Measurements from ENCODE around the gene AKAP7.
"Not testable (repeated sequence)": the region's sequence is repeated elsewhere in the genome, so short reads cannot be mapped to it uniquely, and the experiment has no call there.

The AKAP7 gene

DNA sequence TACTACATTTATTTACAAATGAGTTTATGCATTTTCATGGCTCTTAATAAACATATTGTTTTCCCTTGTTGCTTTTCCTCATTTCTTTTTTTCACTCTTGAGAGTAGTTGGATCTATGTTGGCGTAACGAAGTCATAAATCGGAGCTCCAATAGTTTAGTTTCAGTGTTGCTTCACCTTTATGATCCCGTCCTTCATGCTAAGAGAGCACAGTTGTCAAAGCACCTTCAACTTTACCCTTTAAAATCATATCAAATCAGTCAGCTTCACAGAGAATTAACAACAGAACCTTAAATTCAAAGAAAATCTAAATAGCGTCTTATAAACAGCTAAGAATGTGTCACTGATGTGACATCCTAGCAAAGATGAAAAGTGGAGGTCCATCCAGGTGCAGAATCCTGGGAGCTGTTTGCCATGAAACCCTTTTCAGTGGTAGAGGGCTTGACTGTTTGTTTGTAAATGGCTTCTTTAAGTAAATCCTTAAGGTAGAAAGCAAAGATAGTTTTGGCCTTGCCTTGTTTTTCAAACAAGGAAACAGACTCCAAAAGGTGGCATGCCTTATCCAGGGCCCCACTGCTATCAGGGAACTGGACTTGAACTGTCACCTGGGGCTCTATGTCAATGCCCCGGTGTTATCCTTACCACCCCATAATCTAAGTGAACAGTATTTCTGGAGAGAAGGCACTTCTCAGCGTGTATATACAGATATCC lies 148.4 kb downstream of the AKAP7 start:
- in situ Hi-C loops (cut with MboI; ENCODE audit: low sequenced_read_pairs) = no loop called here

DNA sequence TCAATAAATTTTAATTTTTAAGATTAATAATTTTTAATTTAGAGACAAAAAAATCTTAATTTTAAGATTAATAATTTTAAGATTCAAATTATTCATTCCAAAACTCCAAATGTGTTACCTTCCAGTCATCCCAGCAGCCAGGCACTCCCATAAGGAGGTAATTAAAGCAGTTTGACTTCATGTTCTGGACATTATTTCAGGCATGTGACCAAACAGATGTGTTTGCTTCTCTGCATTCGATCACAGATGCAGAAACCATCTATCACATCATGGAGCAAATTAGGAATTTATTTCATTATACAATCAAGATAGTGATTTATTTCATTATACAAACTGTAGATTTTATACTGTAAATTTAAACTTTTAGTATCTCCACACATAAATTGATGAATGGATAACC lies 150.3 kb downstream of the AKAP7 start:
- in situ Hi-C loops (cut with MboI; ENCODE audit: low sequenced_read_pairs) = no loop called here

DNA sequence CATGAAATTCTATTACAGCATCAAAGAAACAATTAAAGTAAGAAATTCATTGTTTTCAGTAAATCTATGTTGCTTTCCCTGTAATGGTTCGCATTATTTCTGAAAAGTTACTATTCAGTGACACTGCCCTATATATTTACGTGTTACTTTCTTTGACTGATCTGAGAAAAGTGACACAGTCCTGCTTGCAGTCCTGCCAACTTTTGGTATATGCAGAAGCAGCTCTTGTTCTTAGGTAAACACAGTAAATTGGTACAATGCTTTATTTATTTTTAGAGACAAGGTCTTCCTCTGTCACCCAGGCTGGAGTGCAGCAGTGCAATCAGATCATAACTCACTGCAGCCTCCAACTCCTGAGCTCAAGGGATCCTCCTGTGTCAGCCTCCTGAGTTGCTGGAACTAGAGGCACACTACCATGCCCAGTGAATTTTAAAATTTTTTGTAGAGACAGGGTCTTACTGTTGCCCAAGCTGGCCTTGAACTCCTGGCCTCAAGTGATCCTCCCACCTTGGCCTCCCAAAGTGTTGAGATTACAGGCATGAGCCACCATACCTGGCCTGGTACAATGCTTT lies 151.3 kb downstream of the AKAP7 start:
- in situ Hi-C loops (cut with MboI; ENCODE audit: low sequenced_read_pairs) = no loop called here

DNA sequence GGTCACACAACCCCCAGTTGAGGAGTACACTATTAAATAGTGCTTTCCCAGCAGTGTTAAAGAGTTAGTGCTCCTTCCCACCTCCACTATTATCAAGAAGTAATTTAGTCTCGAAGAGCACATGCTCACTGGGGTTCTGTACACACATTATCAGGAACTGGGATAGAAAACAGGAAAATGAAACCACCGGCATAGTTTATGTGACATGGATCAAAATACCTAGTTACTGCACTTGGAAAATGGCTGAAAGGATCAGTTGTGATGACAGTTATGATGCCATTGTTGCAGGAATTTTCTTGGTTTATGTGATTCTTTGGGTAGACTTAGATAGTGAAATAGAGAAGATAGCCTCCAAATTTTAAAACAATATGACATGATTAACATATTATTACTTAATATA lies 152.9 kb downstream of the AKAP7 start:
- in situ Hi-C loops (cut with MboI; ENCODE audit: low sequenced_read_pairs) = no loop called here

DNA sequence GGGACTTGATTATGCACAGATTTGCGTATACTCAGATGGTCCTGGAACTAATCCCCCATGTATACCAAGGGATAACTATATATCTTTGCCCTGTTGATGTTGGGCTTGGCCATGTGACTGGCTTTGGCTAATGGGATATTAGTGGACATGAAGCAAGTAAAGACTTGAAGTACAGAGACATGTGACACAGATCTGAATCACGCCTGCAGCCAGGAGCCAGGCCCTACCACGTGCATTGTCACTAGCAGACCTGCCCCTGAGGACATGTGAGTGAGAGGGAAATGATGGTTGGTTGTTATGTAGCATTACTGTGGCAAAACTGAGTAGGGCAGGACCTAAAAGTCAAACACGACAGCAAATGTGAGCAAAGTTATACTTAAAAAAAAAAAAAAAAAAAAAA lies 155.7 kb downstream of the AKAP7 start:
- in situ Hi-C loops (cut with MboI; ENCODE audit: low sequenced_read_pairs) = no loop called here

GRCh38 chr6:131292145-131292938 lies 157.1 kb downstream of the AKAP7 start:
- in situ Hi-C loops (cut with MboI; ENCODE audit: low sequenced_read_pairs) = no loop called here

GRCh38 chr6:131293472-131293911 lies 158.2 kb downstream of the AKAP7 start:
- in situ Hi-C loops (cut with MboI; ENCODE audit: low sequenced_read_pairs) = no loop called here

DNA sequence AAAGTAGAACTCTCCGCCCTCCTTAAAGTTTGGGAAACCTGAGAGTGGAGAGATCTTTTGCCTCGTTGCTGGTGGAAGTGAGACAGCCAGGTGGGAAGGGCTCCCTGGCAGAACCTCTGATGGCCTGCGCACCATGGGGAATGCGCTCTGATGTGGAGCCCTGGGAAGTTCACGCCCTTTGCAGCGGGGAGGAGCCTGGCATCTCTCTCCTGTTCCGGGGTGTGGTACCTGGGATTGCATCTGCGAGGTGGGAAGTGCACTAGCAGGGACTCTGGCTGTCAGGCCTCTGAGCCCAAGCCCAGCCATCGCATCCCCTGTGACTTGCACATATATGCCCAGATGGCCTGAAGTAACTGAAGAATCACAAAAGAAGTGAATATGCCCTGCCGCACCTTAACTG lies 159.8 kb downstream of the AKAP7 start:
- in situ Hi-C loops (cut with MboI; ENCODE audit: low sequenced_read_pairs) = no loop called here

- in situ Hi-C loops (cut with MboI; ENCODE audit: low sequenced_read_pairs) = not testable (repeated sequence)
Observed at GRCh38 chr6:131300826-131301225, 165.6 kb downstream of the AKAP7 start.

- in situ Hi-C loops (cut with MboI; ENCODE audit: low sequenced_read_pairs) = no loop called here
Observed at GRCh38 chr6:131303338-131303930, 168.2 kb downstream of the AKAP7 start.

DNA sequence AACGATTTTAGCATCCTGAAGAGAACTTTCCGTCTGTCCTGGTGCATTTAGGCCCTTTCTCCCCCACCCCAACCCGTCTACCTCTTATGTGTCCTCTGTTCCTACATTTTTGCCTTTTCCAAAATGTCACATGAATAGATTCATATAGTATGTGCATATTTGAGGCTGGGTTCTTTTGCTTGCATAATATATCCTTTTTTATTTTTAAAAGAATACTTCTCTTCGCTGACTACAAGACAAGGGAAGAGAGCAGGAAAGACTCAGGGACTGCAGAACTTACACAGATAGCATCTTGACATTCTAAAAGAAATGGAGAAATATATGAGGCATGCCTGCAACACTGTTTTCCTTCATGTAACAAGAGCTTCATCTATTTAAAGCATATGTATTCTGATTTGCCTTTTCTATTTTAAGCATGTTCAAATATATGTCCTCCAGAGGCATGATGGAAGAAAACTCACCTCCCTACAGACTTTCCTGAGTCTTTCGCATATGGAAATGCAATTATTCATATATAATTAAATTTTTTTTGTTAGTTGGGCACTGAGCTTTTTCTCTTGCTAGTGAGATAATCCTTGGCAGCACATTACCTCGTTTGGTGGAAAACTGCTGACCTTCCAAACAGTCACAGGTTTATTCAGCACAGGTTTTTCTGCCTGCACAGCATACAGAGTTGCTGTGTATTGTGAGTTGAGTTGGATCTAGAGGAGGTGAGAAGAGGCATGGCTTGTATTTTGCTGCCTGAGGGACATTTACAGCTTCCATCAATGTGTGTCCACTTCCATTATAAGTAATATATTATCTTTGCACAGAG lies 170.0 kb downstream of the AKAP7 start:
- in situ Hi-C loops (cut with MboI; ENCODE audit: low sequenced_read_pairs) = no loop called here

- in situ Hi-C loops (cut with MboI; ENCODE audit: low sequenced_read_pairs) = no loop called here
Observed at GRCh38 chr6:131309437-131309836, 174.2 kb downstream of the AKAP7 start.

GRCh38 chr6:131314838-131315237 lies 179.6 kb downstream of the AKAP7 start:
- in situ Hi-C loops (cut with MboI; ENCODE audit: low sequenced_read_pairs) = no loop called here

DNA sequence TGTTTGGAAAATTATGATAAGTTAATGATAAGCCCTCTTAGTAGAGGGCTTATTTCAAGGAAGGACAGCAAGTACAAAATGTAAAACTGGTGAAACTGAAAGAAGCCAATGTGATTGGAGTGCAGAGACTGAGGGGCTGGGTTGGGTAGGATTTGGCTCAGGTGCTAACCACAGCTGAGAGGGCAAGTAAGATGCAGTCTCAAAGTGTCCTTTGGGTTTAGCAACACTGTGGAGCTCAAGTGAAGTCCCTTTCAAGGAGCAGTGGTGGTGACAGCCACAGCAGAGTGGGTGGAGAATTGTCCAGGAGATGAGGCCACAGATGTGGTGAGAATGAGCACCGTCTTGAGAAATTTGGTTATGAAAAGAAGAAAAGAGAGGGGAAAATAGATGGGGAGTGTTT lies 181.4 kb downstream of the AKAP7 start:
- in situ Hi-C loops (cut with MboI; ENCODE audit: low sequenced_read_pairs) = no loop called here

DNA sequence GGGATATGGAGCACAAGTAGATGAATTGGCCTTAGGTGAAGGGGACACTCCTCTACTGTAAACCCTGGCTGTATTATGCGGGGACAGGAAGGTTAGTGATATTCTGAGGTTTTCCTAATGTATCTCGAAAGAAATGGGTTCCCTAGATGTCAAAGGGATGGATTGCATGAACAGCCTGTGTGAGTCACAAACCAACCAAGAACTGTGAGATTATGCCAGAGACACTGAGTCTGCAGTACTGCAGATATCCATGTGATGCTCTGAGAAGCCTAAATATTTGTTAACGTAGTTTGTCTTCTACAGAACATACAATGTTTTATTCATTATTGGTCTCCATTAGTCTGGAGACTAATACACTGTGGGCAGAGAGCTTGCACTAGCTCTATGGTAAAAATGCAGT lies 182.2 kb downstream of the AKAP7 start:
- in situ Hi-C loops (cut with MboI; ENCODE audit: low sequenced_read_pairs) = no loop called here

DNA sequence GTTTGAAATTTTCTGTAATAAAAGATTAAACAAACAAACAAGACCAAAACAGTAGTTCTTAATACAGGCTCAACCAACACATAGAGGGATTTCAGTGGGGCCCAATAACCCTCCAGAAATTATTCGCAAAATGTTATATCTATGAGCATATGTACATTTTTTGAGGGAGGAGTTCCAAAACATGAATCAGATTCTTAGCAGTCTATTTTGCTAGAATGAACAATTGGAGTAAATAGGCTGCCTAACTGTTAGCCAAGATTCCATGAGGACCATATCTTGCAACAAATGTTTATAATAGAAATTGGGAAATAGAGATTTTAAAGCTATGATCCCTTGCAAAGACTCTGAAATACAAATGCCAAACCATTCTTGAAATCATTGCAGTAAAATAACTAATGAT lies 186.3 kb downstream of the AKAP7 start:
- in situ Hi-C loops (cut with MboI; ENCODE audit: low sequenced_read_pairs) = no loop called here

DNA sequence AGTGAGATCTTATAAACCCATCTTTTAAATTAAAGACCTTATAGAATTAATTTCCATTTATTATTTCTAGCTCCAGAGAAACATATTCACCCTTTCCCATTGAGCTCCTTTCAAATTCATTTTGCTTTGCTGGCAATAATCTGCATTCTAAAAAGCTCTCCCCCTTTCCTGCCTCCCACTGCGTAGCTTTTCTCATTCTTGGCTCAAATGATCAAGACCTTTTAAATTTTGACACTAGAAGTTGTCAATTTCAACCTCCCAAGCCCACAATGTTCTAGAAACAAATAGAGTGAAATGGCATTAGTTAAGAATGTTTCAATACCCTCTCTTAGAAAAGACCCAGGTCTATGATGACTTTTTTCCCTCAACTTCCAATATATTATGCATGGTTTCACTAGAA lies 186.9 kb downstream of the AKAP7 start:
- in situ Hi-C loops (cut with MboI; ENCODE audit: low sequenced_read_pairs) = no loop called here

DNA sequence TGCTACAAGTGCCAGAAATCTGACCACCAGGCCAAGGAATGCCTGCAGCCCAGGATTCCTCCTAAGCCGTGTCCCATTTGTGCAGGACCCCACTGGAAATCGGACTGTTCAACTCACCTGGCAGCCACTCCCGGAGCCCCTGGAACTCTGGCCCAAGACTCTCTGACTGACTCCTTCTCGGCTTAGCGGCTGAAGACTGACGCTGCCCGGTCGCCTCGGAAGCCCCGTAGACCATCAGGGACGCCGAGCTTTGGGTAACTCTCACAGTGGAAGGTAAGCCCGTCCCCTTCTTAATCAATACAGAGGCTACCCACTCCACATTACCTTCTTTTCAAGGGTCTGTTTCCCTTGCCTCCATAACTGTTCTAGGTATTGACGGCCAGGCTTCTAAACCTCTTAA lies 190.4 kb downstream of the AKAP7 start:
- in situ Hi-C loops (cut with MboI; ENCODE audit: low sequenced_read_pairs) = not testable (repeated sequence)

DNA sequence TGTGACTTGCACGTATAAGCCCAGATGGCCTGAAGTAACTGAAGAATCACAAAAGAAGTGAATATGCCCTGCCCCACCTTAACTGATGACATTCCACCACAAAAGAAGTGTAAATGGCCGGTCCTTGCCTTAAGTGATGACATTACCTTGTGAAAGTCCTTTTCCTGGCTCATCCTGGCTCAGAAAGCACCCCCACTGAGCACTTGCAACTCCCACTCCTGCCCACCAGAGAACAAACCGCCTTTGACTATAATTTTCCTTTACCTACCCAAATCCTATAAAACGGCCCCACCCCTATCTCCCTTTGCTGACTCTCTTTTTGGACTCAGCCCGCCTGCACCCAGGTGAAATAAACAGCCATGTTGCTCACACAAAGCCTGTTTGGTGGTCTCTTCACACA lies 193.5 kb downstream of the AKAP7 start:
- in situ Hi-C loops (cut with MboI; ENCODE audit: low sequenced_read_pairs) = not testable (repeated sequence)

GRCh38 chr6:131331151-131331550 lies 195.9 kb downstream of the AKAP7 start:
- in situ Hi-C loops (cut with MboI; ENCODE audit: low sequenced_read_pairs) = no loop called here
